IPS DF 4.7 (cell line): ENCODE measurements around the gene COQ10B.

Source experiments
- DNase-seq: peaks from one replicate; pipeline ENCODE4 v3.0.0-alpha.2; 2013; ENCODE audit warnings: low spot score; ENCODE audit errors: extremely low read depth

Gene COQ10B

DNA sequence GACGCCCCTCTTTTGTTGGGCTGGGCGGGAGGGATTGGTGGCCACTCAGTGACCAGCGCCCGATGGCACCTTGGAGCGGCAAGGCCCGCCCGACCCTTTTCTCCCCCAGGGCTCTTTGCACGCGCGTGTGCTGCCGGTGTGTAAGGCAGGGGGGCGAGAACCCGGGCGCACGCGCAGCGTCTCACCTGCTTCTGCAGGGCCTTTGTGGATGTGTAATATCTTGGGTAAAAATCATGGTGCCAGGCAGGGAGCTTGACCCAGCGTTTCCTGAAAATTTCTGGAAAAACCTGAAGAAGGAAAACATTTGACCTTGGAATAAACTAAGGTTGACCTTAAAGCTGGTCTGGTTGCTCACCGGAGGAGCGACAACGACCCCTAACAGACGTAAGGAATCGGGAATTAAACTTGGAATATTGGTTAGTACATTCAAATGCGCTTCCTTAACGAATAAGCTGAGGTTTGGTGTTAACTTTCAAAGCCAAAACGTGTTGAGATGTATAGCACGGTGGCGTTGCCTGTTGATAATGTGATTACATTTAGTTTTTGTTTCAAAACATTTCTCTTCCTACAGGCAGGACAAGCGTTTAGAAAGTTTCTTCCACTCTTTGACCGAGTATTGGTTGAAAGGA lies 47.3 kb downstream of the COQ10B start:
- DNase-seq = no peak

DNA sequence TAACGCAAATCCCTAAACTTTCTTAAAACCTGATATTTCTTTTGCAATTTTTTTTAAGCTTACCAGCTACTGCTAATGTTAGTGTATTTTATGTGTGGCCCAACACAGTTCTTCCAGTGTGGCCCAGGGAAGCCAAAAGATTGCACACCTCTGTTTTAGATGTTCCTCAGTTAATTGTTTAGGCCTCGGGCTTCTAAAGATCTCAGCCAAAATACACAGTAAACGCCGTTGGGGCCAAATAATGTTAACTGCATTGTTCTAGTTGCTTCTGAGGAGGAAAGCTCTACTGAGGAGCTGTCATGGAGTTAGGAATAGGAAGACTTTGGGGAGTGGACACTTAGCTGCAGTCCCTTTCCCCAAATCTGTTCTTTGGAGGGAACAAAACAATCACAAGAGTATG lies 48.8 kb downstream of the COQ10B start:
- no peak for DNase-seq

DNA sequence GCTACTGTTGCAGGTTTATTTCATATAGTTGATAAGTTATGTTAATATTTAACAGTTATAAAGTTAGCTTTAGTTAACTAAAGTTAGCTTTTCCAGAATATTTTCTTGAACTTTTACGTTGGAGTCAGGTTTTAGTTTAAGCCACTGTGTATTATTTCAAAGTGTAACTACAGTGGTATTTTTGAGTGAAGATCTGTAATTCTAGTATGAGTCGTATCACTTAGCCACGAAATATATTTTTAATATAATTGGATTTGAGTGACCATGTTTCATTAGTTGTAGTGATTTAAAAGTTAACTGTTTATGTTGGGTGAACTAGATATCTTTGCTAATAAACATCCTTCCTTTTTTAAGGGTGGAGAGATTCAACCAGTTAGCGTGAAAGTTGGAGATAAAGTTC lies 49.3 kb downstream of the COQ10B start:
- DNase-seq = no peak

DNA sequence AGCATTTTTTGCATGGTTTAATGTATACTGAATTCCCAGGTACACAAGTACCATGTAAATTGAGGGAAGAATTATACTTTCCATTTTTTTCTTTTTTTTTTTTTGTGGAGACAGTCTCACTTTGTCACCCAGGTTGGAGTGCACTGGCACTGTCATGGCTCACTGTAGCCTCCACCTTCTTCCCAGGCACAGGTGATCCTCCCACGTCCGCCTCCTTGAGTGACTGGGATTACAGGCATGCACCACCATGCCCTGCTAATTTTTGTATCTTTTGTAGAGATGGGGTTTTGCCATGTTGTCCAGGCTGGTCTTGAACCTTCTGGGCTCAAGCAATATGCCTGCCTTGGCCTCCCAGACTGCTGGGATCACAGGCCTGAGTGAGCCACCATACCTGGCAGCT lies 50.6 kb downstream of the COQ10B start:
- no peak for DNase-seq

DNA sequence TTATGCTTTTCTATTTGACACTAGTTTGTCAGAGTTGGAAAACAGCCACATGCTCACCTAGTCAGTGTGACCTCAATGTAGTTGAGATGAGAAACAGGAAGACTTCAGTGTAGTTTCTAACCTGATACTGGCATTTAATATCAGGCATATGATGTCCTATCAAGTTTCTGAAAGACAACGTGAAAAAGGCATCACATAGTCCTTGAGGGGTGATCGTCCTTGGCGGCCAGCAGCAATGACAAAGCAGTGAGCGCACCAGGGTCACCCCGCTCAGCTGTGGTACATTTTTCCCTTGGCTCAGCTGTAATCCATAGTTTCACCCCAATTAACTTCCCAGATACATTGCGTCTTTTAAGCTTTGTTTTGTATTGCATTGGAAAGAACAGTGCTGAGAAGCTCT lies 51.2 kb downstream of the COQ10B start:
- no peak for DNase-seq

DNA sequence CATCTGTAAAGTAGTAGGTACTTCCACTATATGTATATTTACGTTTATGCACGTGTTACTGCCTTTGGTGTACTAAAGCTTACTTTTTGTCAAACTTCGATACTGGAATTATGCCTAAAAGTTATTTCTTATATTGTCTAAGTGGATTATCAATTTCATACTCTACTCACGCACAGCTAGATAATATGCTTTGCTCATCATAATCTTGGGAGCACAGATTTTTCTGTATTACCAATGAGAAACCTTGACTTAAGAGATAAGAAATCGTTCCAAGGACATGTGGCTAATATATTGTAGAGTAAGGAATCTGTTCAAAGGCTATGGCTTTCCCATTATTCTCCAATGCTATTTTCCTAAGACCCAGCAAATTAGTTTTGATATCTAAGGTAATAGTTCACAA lies 53.3 kb downstream of the COQ10B start:
- no peak for DNase-seq

DNA sequence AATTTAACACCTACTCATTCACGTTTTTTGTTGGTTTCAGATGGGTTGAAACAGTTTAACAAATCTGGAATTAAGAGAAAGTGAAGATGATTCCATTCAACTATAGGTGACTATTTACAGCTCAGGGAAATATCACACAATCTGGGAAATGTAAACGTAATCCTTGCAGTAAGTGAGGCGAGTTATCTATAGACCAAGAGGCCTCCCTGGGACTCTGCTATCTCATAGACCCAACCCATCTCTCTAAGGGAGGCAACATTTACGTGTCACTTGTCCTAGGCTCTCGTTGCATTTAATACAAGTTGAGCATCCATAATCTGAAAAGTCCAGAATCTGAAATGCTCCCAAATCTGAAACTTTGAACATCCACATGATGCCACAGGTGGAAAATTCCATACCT lies 60.6 kb downstream of the COQ10B start:
- DNase-seq = no peak

DNA sequence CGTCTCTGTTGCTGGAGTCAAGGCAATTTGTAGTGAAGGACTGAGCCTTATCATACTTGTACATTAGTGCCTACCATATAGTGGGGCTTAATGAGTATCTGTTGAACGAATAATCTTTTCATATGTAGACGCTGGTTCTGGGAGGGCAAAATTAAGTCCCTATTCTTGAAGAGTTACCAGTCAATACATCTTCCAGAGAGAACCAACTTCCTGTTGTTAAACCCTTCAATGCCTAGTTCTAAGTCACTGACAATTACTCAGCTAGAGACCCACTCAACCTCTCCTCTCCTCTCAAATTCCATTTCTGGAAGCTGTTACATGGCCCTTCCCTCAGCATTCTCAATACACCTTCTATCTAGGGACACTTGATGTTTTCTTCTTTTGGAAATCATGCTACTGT lies 61.4 kb downstream of the COQ10B start:
- peak; percentile 25 for DNase-seq

DNA sequence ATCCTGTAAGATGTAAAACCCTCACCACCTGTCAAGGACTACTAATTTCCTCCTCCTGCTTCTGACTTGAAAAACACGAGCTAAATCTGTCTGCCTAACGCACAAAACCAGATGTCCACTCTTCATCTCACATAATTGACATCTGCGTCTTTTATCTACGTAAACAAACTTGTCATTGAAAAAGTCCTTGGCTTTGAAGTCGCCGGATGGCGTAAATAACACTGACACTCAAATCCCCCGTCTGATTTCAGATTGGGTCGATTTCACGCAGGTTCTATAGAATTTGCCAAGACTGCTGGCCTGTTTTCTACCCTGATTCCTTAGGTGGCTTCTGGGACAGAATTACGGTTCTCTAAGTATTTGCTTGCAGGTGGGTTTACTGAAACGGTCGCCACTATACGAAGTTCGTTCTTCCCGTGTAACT lies 62.0 kb downstream of the COQ10B start:
- no peak for DNase-seq

DNA sequence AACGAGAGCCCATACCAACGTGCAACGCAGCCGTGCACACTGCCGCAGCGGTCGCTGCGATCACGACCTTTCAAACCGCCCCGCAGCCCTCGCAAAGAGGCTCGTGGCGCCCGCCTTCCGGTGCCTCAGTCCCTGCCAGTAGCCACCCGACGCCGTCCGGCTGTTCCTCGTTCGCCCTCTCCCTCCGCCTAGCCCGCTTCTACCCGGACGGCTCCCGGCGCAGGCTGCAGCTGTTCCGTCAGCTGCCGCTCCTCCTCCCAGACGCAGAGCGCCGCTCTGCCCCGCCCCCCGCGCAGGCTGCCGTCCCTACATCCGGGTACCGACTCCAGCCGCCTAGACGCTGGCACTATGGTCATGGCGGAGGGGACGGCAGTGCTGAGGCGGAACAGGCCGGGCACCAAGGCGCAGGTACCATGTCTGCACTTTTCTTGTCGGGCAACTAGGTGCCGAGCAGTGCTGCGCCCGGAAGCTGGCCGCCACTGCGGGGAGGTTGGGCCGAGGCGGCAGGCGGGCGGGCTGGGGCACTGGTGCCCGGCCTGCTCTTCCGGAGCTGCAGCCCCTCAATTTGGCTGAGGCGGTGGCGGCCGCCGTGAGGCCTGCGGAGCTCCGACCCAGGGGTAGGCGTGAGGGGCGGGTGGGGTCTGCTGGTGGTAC lies 62.5 kb downstream of the COQ10B start, which contains the start of gene MOB4:
Gene MOB4, plus strand, starts transcription at position 328 of the 654 bp plus-strand sequence. Its CDS starts 21 bp downstream, at position 349.
- DNase-seq = peak; percentile 72

DNA sequence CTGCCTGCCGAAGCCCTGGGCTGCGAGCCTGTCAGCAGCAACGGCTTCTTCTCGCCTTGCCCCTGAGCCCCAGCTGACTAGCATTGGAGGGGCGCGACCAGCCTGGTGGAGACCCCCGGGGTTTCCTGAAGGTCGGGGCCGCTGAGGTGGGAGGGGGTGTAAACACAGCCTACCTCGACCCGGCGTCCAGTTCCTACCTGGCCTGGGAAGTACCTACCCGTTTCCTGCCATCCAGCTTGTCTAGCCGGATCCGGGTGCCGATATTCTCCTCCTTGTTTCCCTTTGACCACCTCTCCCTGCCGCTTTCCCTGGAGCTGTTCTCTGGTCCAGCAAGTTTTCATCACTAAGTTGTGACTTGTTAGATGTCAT lies 63.0 kb downstream of the COQ10B start:
- DNase-seq = no peak

DNA sequence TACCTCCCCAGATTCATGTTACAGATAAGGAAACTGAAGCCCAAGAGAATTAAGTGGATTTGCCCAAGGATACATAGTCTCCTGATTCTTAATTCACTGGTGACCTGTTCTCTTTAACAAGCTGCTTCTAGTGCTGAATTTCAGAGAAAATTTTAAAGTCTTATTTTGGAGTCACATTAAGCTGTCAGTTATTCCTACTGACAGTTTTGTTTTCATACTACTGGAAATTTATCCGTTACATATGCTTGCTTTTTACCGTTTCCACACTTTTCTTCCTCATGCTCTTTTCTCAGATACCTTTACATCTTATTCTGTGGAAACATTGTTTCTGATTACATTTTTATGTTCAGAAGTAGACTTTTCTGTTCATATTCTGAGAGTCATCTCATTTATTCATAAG lies 63.8 kb downstream of the COQ10B start:
- no peak for DNase-seq
